Muscle of leg (tissue), 11 donors: ENCODE results near the gene CDCA7L. TPM values are rescaled to one million over a fixed set of nuclear protein-coding genes. Genes with fewer than 3 reads are reported as not detected.
A peak's percentile ranks its signal among the peaks of the same experiment; 100 is the strongest.

Experiments used
- DNase-seq: peaks from one replicate; pipeline ENCODE4 v3.0.0; 2013
- H3K27ac ChIP-seq: one replicate; pipeline ENCODE4 v1.5.1; 2013; ENCODE audit warnings: mild to moderate bottlenecking, low read length, control low read depth
- H3K27me3 ChIP-seq: one replicate; pipeline ENCODE4 v1.6.1; 2013; ENCODE audit warnings: low read length; ENCODE audit not compliant: control insufficient read depth, insufficient read depth
- H3K36me3 ChIP-seq: one replicate; pipeline ENCODE4 v1.6.1; 2013; ENCODE audit warnings: low read length; ENCODE audit not compliant: control insufficient read depth, insufficient read depth
- H3K4me1 ChIP-seq: one replicate; pipeline ENCODE4 v1.6.1; 2013; ENCODE audit warnings: low read length; ENCODE audit not compliant: control insufficient read depth, insufficient read depth
- H3K4me3 ChIP-seq: one replicate; pipeline ENCODE4 v1.5.1; 2013; ENCODE audit warnings: low read length, control low read depth
- H3K9me3 ChIP-seq: replicated peaks from 2 replicates; pipeline ENCODE4 v1.6.1; 2013; ENCODE audit warnings: low read depth, low read length; ENCODE audit not compliant: control insufficient read depth
- WGBS: methylation state at CpG from one replicate; pipeline ENCODE4 v1.1.5; 2013; ENCODE audit warnings: missing lambda C conversion rate; ENCODE audit not compliant: insufficient coverage; 5-methylcytosine and 5-hydroxymethylcytosine counted together
- polyA plus RNA-seq, 8 donors: library from polyadenylated mRNA; unstranded; fragments of 120-200 nt; gene quantifications; one replicate each; pipeline versions ENCODE4 v1.2.1 to v1.2.3, GENCODE V29; 2013; ENCODE audit warnings: inconsistent platforms in 1 of 8, low replicate concordance in 1 of 8; ENCODE audit not compliant: insufficient read length in 8 of 8, insufficient read depth in 1 of 8
- total RNA-seq: library from RNA; stranded (reverse); fragments of 120-200 nt; gene quantifications from one replicate; pipeline ENCODE4 v1.2.4, GENCODE V29; 2013

The CDCA7L gene
- total and polyA plus RNA-seq, 9 donors: 15.4 to 27.9 (median 22.9) TPM

DNA sequence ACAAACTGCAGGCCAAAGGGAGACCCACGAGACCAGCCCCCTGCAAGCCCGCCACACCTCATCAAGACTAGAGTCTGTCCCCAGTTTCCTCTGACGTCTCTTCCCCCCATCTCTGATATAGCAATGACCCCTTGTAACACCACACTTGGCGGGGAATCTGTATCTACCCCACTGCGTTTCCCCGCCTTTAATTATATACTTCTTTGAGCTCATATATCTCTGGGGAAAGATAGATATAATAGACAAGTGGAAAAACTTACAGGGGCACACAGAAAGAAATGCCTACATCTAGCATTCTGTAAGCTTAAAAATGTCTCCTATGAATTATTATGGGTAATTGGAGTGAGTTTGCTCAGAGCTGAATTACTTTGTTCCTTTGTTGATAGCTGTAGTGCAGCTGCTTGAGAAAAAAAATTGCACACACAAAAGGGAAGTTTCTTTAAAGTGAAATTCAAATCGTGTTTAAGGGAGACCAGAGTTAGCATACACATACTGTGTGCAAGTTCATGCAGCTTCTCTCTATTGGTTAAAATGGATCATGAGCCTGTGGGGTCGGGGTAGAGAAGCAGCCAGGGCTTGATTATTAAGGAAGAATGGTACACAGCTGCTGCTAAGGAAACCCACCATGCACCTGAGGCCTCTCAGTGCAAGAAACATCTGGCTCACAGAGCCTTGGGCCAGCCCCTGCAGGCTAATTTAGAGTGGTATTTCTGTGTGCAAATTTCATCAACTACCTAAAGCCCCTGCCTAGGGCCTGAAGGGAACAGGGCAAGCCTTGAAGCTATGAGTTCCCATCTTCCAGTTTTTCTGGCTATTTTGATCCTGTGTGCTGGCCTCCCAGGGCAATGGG, 32.5 kb downstream of the CDCA7L start:
- Histone ChIP-seq H3K9me3 (no peaks in the 10 kb centered on the region), H3K4me1 (peaks cover 4% of the 10 kb centered on the region), H3K27ac (no peak overlapping the region), H3K27me3 (no peaks in the 10 kb centered on the region), H3K36me3 (peaks cover 26% of the 10 kb centered on the region), H3K4me3 (no peak overlapping the region)
- WGBS: 17% methylated on average over 1 of the region's 8 CpGs
- no peak for DNase-seq

DNA sequence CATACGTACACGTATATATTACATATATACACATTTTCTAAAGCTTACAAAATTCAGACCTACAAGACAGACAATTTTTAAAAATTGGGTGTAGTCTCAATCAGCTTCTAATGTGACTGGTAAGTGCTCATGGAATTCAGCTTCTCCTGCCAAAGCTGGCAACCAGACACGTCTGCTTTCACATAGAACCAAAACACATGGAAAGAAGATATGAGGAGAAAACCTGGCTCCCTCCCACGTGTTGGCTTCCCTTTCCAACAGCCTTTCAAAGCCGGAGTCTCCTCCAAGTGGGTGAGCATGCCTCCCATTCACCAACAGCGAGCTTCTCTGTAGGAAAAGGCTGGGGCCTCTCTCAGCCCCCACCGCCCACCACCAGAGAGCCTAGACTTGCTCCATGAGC, 33.4 kb downstream of the CDCA7L start:
- no CpG with 5 or more reads among the region's 7 CpGs for WGBS
- peak; percentile 59 for DNase-seq
- Histone ChIP-seq H3K4me3 (no peak overlapping the region), H3K4me1 (peaks cover 4% of the 10 kb centered on the region), H3K27ac (no peak overlapping the region), H3K36me3 (peaks cover 34% of the 10 kb centered on the region), H3K27me3 (no peaks in the 10 kb centered on the region), H3K9me3 (no peaks in the 10 kb centered on the region)

GRCh38 chr7:21911341-21911875, 34.3 kb downstream of the CDCA7L start:
- Histone ChIP-seq H3K4me3 (no peak overlapping the region), H3K9me3 (no peaks in the 10 kb centered on the region), H3K27me3 (no peaks in the 10 kb centered on the region), H3K27ac (no peak overlapping the region), H3K4me1 (peaks cover 4% of the 10 kb centered on the region), H3K36me3 (peaks cover 34% of the 10 kb centered on the region)
- no CpG with 5 or more reads among the region's 8 CpGs for WGBS
- no peak for DNase-seq

DNA sequence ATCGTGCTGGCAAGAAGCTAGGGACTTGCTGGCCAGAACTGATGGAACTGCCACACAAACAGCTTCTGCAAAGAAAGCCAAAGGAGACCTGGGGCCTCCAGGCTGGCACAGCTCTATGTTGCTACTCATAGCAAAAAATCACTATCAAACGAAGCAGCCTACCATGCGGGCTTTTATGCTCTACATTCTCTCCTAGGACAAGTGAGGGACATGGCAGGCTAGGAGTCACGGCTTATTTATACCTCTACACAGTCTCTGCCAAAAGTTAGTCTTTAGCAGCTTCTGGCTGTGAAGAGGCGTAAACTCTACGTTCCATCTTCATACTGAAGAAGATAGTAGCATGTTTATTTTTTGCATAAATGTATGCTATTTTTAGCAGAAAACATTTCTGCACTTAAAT, 35.4 kb downstream of the CDCA7L start:
- WGBS: 95% methylated on average over 3 of the region's 6 CpGs
- H3K4me3 ChIP-seq: no peak overlapping the region
- H3K27me3 ChIP-seq: no peaks in the 10 kb centered on the region
- no peak overlapping the region for H3K27ac ChIP-seq
- no peaks in the 10 kb centered on the region for H3K9me3 ChIP-seq
- peaks cover 39% of the 10 kb centered on the region for H3K36me3 ChIP-seq
- no peak for DNase-seq
- peaks cover 4% of the 10 kb centered on the region for H3K4me1 ChIP-seq

GRCh38 chr7:21908746-21909145, 37.0 kb downstream of the CDCA7L start:
- DNase-seq: no peak

DNA sequence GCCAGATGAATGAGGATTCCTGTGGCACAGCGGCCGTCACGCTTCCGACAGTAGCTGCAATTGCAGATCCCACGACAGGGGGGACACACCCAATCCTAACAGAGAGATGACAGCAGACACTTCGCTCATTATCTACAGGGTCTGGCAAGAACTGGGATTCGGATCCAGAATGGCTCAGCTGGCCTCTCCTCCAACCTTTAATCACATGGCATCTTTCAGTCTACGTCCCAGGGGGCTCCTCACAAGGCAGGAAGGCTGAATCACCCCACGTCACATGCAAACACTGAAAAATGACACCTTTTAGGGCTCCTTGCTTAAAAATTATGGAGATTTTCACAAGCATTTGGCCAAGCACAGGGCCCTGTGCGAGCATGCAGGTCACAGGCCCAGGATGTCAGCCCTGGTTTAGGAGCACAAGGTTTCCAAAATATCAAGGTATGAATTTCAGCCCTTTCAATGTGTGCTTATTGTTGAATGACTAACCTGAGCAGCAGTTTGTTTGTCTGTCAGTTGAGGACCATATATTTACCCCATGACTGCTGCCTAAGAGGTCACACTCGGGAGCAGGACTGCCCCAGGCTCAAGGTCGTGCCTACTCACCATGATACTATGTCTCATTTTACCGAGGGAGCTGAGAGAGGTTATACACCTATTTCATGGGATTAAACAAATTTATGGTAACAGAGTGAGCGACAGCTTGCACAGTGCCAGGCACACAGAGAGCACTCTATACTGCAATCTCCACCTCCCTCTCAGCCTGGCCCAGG, 42.5 kb downstream of the CDCA7L start:
- 83% methylated on average over 10 of the region's 14 CpGs for WGBS
- Histone ChIP-seq H3K36me3 (peaks cover 56% of the 10 kb centered on the region), H3K4me1 (no peaks in the 10 kb centered on the region), H3K27ac (no peak overlapping the region), H3K9me3 (no peaks in the 10 kb centered on the region), H3K27me3 (no peaks in the 10 kb centered on the region), H3K4me3 (no peak overlapping the region)
- no peak for DNase-seq

More at GRCh38 chr7:21908746-21909145, 37.0 kb downstream of the CDCA7L start:
- Histone ChIP-seq H3K4me3 (no peak overlapping the region), H3K4me1 (peaks cover 4% of the 10 kb centered on the region), H3K27me3 (no peaks in the 10 kb centered on the region), H3K9me3 (no peaks in the 10 kb centered on the region), H3K36me3 (peaks cover 40% of the 10 kb centered on the region), H3K27ac (no peak overlapping the region)
- WGBS: 94% methylated on average over 4 of the region's 5 CpGs

GRCh38 chr7:21902240-21902639, 43.5 kb downstream of the CDCA7L start:
- WGBS: no CpG with 5 or more reads among the region's 5 CpGs
- Histone ChIP-seq H3K36me3 (peaks cover 48% of the 10 kb centered on the region), H3K4me1 (no peaks in the 10 kb centered on the region), H3K9me3 (no peaks in the 10 kb centered on the region), H3K27me3 (no peaks in the 10 kb centered on the region), H3K4me3 (no peak overlapping the region), H3K27ac (no peak overlapping the region)
- no peak for DNase-seq

DNA sequence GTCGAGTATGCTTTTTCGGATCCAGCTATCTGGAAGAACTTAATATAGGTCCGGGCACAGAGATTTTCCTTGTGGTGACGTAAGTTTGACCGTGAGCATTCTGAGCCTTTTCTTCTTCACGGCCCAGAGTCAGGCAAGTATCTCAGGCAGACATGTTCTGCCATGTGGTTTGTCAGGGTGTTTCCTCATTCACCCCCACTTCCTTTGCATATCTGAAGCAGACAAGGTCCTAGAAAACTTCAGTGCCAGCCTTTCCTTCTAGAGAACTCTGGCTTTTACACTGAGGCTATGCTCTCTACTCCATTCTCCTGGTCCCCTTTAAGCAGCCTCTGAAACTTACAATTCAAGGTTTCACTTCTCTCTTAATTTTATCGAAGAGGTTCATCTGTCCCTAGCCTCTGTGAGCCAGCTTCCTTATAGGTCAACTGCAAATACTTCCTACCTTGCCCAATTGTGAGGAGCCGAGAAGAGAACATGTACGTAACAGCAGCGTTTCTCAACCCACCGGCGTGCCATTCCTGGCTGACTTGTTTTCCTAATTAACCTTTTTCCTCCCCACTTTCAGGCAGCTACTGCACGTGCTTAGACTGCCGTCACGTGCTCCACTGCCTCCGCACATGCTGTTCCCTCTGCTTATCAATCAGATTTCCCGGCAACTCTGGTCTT, 47.3 kb downstream of the CDCA7L start:
- Histone ChIP-seq H3K27me3 (no peaks in the 10 kb centered on the region), H3K9me3 (no peaks in the 10 kb centered on the region), H3K4me3 (no peak overlapping the region), H3K36me3 (peaks cover 20% of the 10 kb centered on the region), H3K27ac (no peak overlapping the region), H3K4me1 (no peaks in the 10 kb centered on the region)
- WGBS: 76% methylated on average over 12 of the region's 17 CpGs
- DNase-seq: peak; percentile 15

- H3K4me3 ChIP-seq: no peak overlapping the region
- H3K27ac ChIP-seq: no peak overlapping the region
- H3K27me3 ChIP-seq: no peaks in the 10 kb centered on the region
- no peak for DNase-seq
- H3K36me3 ChIP-seq: no peaks in the 10 kb centered on the region
- no peaks in the 10 kb centered on the region for H3K4me1 ChIP-seq
- 100% methylated on average over 1 of the region's 3 CpGs for WGBS
- H3K9me3 ChIP-seq: no peaks in the 10 kb centered on the region
These were observed 52.3 kb downstream of the CDCA7L start for GRCh38 chr7:21893401-21893800.

DNA sequence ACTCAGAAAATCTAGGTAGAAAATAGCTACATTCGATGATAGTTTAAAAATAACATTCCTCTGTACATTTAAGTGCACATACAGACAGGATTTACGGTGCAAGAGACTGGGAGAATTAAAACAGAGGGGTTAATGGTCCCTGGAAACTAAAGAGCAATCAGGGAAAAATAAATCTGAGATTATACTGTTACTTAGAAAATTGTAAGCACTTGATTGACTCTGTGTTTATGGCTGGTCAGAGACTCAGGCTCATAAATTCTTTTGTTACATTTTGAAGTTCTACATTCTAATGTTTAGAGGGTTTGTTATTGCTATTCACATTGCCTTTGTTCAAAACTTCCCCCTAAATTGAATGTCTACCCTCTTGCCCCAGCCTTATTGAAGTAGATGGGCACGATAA, 54.4 kb downstream of the CDCA7L start:
- Histone ChIP-seq H3K36me3 (no peaks in the 10 kb centered on the region), H3K9me3 (no peaks in the 10 kb centered on the region), H3K27me3 (no peaks in the 10 kb centered on the region), H3K4me1 (no peaks in the 10 kb centered on the region), H3K27ac (no peak overlapping the region), H3K4me3 (no peak overlapping the region)
- no CpG with 5 or more reads among the region's 3 CpGs for WGBS
- DNase-seq: no peak
